ENCODE data around the gene B3GALT6. TPM values are rescaled to one million over a fixed set of nuclear protein-coding genes. Genes with fewer than 3 reads are reported as not detected.

B3GALT6 gene
- total RNA-seq, 1 experiment from 2014 or later, result 27.1 TPM

DNA sequence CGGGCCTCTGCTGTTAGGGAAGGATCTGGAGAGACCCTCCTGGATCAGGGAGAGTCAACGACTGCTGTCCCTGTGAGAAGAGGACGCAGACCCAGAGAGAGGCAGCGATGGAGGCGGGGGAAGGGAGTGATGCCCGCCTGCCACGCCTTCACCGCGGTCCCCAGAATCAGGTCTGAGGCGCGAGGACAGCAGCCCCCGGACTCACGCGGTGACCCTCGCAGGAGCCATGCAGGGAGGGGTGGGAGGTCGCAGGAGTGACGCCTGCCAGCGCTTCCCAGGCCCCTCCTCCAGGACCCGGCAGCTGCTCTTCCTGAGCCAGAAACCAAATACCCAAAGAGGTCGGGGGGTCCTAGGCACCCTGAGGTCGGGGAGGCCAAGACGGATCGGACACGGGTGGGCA lies 11.8 kb upstream of the B3GALT6 start:
- no peaks in the 10 kb centered on the region for H3K79me2 ChIP-seq (ENCODE audit: insufficient read depth, low read length)
- H3K27ac Mint-ChIP-seq, result peak overlapping the region in 1 of 3 experiments; percentile 31; a peak in 2 of 7 replicates

More for the DNA sequence above, 11.8 kb upstream of the B3GALT6 start:
- Mint-ChIP-seq H3K4me1 (peaks cover 0 to 4% of the 10 kb centered on the region in 2 experiments; a peak in 1 of 4 replicates), H3K36me3 (ENCODE audit: insufficient read depth in 1 of 3, low read depth in 3 of 3) (peaks cover 23 to 56% (median 42%) of the 10 kb centered on the region in 3 experiments), H3K9me3 (no peaks in the 10 kb centered on the region; a peak in 1 of 5 replicates), H3K4me3 (no peak overlapping the region), H3K27me3 (ENCODE audit: low read depth) (no peaks in the 10 kb centered on the region; the same call in 1 of the 2 replicates)
- Histone ChIP-seq H3K56ac (ENCODE audit: insufficient read length, low read depth, low read length) (no peak overlapping the region), H2BK20ac (ENCODE audit: low read depth, low read length, poor library complexity, severe bottlenecking) (no peak overlapping the region), H3K14ac (ENCODE audit: insufficient read depth, low read length) (no peak overlapping the region), H4K20me1 (ENCODE audit: control insufficient read depth, insufficient read depth, insufficient read length) (no peaks in the 10 kb centered on the region), H2BK120ac (ENCODE audit: low read depth, low read length, poor library complexity, severe bottlenecking) (no peak overlapping the region), H3K9me3 (ENCODE audit: control insufficient read depth, low read depth, low read length) (no peaks in the 10 kb centered on the region), H2BK5ac (ENCODE audit: insufficient read length, low read length) (no peak overlapping the region), H3K23me2 (ENCODE audit: insufficient read length, low read depth, low read length, poor library complexity, severe bottlenecking) (no peaks in the 10 kb centered on the region), H4K8ac (replicated peaks; ENCODE audit: insufficient read length, low read depth, low read length) (no peak overlapping the region), H3K9ac (ENCODE audit: extremely low read depth, insufficient read length, low read length) (no peak overlapping the region), H2AK5ac (ENCODE audit: insufficient read length, low read length) (no peak overlapping the region), H4K5ac (ENCODE audit: insufficient read length, low read depth, low read length) (no peak overlapping the region), H3K4ac (ENCODE audit: low read depth, low read length) (no peak overlapping the region), H3K4me1 (ENCODE audit: insufficient read depth, low read length) (no peaks in the 10 kb centered on the region), H3K4me2 (ENCODE audit: insufficient read depth, insufficient read length, low read length) (no peak overlapping the region), H3K79me1 (ENCODE audit: insufficient read depth, low read depth, low read length, poor library complexity, severe bottlenecking) (no peaks in the 10 kb centered on the region), H3T11ph (ENCODE audit: low read length) (no peak overlapping the region), H2BK15ac (ENCODE audit: low read depth, low read length) (no peak overlapping the region), H2BK12ac (ENCODE audit: insufficient read length, low read depth, low read length) (no peak overlapping the region), H3K23ac (ENCODE audit: insufficient read length, low read depth, low read length) (no peak overlapping the region), H4K91ac (ENCODE audit: insufficient read length, low read depth, low read length) (no peak overlapping the region), H3K27me3 (ENCODE audit: insufficient read depth, low read length) (no peaks in the 10 kb centered on the region), H3K27ac (ENCODE audit: insufficient read length, low read depth, low read length) (no peak overlapping the region), H2AFZ (ENCODE audit: low read length) (no peak overlapping the region), H3K18ac (ENCODE audit: insufficient read length, low read depth, low read length) (no peak overlapping the region)
- TF ChIP-seq, protein P1, sequence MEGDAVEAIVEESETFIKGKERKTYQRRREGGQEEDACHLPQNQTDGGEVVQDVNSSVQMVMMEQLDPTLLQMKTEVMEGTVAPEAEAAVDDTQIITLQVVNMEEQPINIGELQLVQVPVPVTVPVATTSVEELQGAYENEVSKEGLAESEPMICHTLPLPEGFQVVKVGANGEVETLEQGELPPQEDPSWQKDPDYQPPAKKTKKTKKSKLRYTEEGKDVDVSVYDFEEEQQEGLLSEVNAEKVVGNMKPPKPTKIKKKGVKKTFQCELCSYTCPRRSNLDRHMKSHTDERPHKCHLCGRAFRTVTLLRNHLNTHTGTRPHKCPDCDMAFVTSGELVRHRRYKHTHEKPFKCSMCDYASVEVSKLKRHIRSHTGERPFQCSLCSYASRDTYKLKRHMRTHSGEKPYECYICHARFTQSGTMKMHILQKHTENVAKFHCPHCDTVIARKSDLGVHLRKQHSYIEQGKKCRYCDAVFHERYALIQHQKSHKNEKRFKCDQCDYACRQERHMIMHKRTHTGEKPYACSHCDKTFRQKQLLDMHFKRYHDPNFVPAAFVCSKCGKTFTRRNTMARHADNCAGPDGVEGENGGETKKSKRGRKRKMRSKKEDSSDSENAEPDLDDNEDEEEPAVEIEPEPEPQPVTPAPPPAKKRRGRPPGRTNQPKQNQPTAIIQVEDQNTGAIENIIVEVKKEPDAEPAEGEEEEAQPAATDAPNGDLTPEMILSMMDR (conservative IDR thresholded peaks at IDR 0.05), result no peak
- no peak for DNase-seq
- WGBS (ENCODE audit: extremely low coverage, insufficient read length, low lambda C conversion rate), result no CpG with 5 or more reads among the region's 24 CpGs

All from H9 (cell line).